Neuronal stem cell (in vitro differentiated cells): ENCODE measurements around the gene MAP3K20.

Source experiments
- DNase-seq: peaks from one replicate; pipeline ENCODE4 v3.0.0-alpha.2; 2013; ENCODE audit warnings: low spot score
- H2AFZ ChIP-seq: one replicate; pipeline ENCODE4 v1.6.1; 2013; ENCODE audit warnings: mild to moderate bottlenecking, low read length, inconsistent platforms
- H2AK5ac ChIP-seq: 2 replicates; pipeline ENCODE4 v1.6.1; 2013; ENCODE audit warnings: low read depth, mild to moderate bottlenecking, inconsistent platforms, low read length, moderate library complexity, mixed read lengths
- H2BK120ac ChIP-seq: 2 replicates; pipeline ENCODE4 v1.6.1; 2013; ENCODE audit warnings: low read depth, mild to moderate bottlenecking, inconsistent platforms, low read length, moderate library complexity, mixed read lengths
- H2BK12ac ChIP-seq: one replicate; pipeline ENCODE4 v1.6.1; 2013; ENCODE audit warnings: low read length, inconsistent platforms
- H2BK15ac ChIP-seq: 2 replicates; pipeline ENCODE4 v1.6.1; 2013; ENCODE audit warnings: mild to moderate bottlenecking, low read length, inconsistent platforms, mixed read lengths
- H2BK5ac ChIP-seq: one replicate; pipeline ENCODE4 v1.6.1; 2013; ENCODE audit warnings: inconsistent platforms, mild to moderate bottlenecking, low read length, moderate library complexity
- H3K14ac ChIP-seq: one replicate; pipeline ENCODE4 v1.6.1; 2013; ENCODE audit warnings: low read length, inconsistent platforms
- H3K18ac ChIP-seq: 2 replicates; pipeline ENCODE4 v1.6.1; 2013; ENCODE audit warnings: low read length, inconsistent platforms
- H3K23ac ChIP-seq: 2 replicates; pipeline ENCODE4 v1.6.1; 2013; ENCODE audit warnings: low read depth, mild to moderate bottlenecking, mixed read lengths, low read length, inconsistent platforms; ENCODE audit not compliant: poor library complexity
- H3K27ac ChIP-seq: replicated peaks from 3 replicates; pipeline ENCODE4 v1.5.1; 2013; ENCODE audit warnings: low read length, inconsistent platforms
- H3K27me3 ChIP-seq, 3 experiments: 2 replicates each; pipeline ENCODE4 v1.6.1; 2013; ENCODE audit warnings: low read length in 3 of 3, mild to moderate bottlenecking in 2 of 3, inconsistent platforms in 1 of 3, low read depth in 1 of 3, mixed read lengths in 1 of 3, moderate library complexity in 1 of 3; ENCODE audit not compliant: control insufficient read depth in 3 of 3, insufficient read depth in 3 of 3
- H3K36me3 ChIP-seq, 2 donors: replicated peaks in 1 of 2; 2 replicates each; pipeline ENCODE4 v1.6.1; 2013; ENCODE audit warnings: low read length in 2 of 2; ENCODE audit not compliant: control insufficient read depth in 2 of 2, insufficient read depth in 2 of 2
- H3K4ac ChIP-seq: 2 replicates; pipeline ENCODE4 v1.6.1; 2013; ENCODE audit warnings: inconsistent platforms, mild to moderate bottlenecking, low read length, moderate library complexity
- H3K4me1 ChIP-seq, 2 donors: 1 replicate in 1 of 2; 2 replicates in 1 of 2; pipeline ENCODE4 v1.6.1; 2013; ENCODE audit warnings: low read length in 2 of 2, low read depth in 1 of 2; ENCODE audit not compliant: control insufficient read depth in 2 of 2, insufficient read depth in 1 of 2
- H3K4me2 ChIP-seq: one replicate; pipeline ENCODE4 v1.6.1; 2013; ENCODE audit warnings: mild to moderate bottlenecking, low read length, inconsistent platforms; ENCODE audit not compliant: insufficient read depth, poor library complexity, severe bottlenecking
- H3K4me3 ChIP-seq, 2 donors: 2 replicates each; pipeline ENCODE4 v1.5.1; 2013; ENCODE audit warnings: low read length in 2 of 2, mild to moderate bottlenecking in 2 of 2, inconsistent platforms in 1 of 2, moderate library complexity in 1 of 2
- H3K79me1 ChIP-seq: one replicate; pipeline ENCODE4 v1.6.1; 2013; ENCODE audit warnings: low read depth, mild to moderate bottlenecking, inconsistent platforms, low read length, moderate library complexity
- H3K9ac ChIP-seq: one replicate; pipeline ENCODE4 v1.6.1; 2013; ENCODE audit warnings: mild to moderate bottlenecking, low read depth, low read length, inconsistent platforms; ENCODE audit not compliant: poor library complexity
- H3K9me3 ChIP-seq, 2 donors: replicated peaks in 1 of 2; 2 replicates each; pipeline versions ENCODE3 to v1.6.1; 2013; ENCODE audit warnings: low read length in 2 of 2, mild to moderate bottlenecking in 2 of 2, inconsistent platforms in 1 of 2, low read depth in 1 of 2, mixed read lengths in 1 of 2, moderate library complexity in 1 of 2; ENCODE audit not compliant: control insufficient read depth in 2 of 2, insufficient read depth in 1 of 2
- H4K8ac ChIP-seq: one replicate; pipeline ENCODE4 v1.6.1; 2013; ENCODE audit warnings: low read depth, mild to moderate bottlenecking, inconsistent platforms, low read length, moderate library complexity
- H4K91ac ChIP-seq: one replicate; pipeline ENCODE4 v1.6.1; 2013; ENCODE audit warnings: low read length, low read depth, mild to moderate bottlenecking, inconsistent platforms; ENCODE audit not compliant: poor library complexity
- WGBS, 2 donors: extraction: QIAGEN DNeasy Blood & Tissue Kit; methylation state at CpG; one replicate each; pipeline ENCODE4 v1.1.7; 2013; ENCODE audit warnings: missing lambda C conversion rate in 2 of 2, mixed read lengths in 1 of 2; ENCODE audit not compliant: insufficient read length in 2 of 2, insufficient replicate concordance in 1 of 2; ENCODE audit errors: extremely low coverage in 2 of 2; 5-methylcytosine and 5-hydroxymethylcytosine counted together

Gene MAP3K20

GRCh38 chr2:173196638-173197037 lies 121.0 kb downstream of the MAP3K20 start:
- Histone ChIP-seq H3K27ac (peak overlapping the region; percentile 19), H3K23ac (no peak overlapping the region), H2AK5ac (no peak overlapping the region), H2BK5ac (no peak overlapping the region), H3K36me3 (peaks cover 0 to 16% of the 10 kb centered on the region in 2 donors), H3K4me2 (no peak overlapping the region), H2BK12ac (no peak overlapping the region), H3K18ac (no peak overlapping the region), H3K4me3 (no peak overlapping the region), H4K8ac (no peak overlapping the region), H2BK120ac (no peak overlapping the region), H4K91ac (no peak overlapping the region), H3K14ac (no peak overlapping the region), H2AFZ (no peak overlapping the region), H3K79me1 (no peaks in the 10 kb centered on the region), H3K4me1 (peaks cover 6 to 15% of the 10 kb centered on the region in 2 donors), H3K27me3 (no peaks in the 10 kb centered on the region), H3K4ac (no peak overlapping the region), H2BK15ac (no peak overlapping the region), H3K9ac (no peak overlapping the region), H3K9me3 (no peaks in the 10 kb centered on the region)
- no peak for DNase-seq
- WGBS, 2 donors, result no CpG with 5 or more reads among the region's 4 CpGs

GRCh38 chr2:173198327-173198726 lies 122.7 kb downstream of the MAP3K20 start:
- H3K27me3 ChIP-seq, result no peaks in the 10 kb centered on the region
- H4K8ac ChIP-seq, result no peak overlapping the region
- DNase-seq, result no peak
- no peak overlapping the region for H3K18ac ChIP-seq
- no peak overlapping the region for H2AK5ac ChIP-seq
- H3K9me3 ChIP-seq, result no peaks in the 10 kb centered on the region
- no peaks in the 10 kb centered on the region for H3K79me1 ChIP-seq
- no peak overlapping the region for H2AFZ ChIP-seq
- H2BK12ac ChIP-seq, result no peak overlapping the region
- no peak overlapping the region for H3K4me2 ChIP-seq
- H3K4ac ChIP-seq, result no peak overlapping the region
- no peak overlapping the region for H3K4me3 ChIP-seq
- no peak overlapping the region for H2BK5ac ChIP-seq
- WGBS, 2 donors, result no CpG with 5 or more reads among the region's 7 CpGs
- H3K4me1 ChIP-seq, result peaks cover 6 to 15% of the 10 kb centered on the region in 2 donors
- no peak overlapping the region for H3K9ac ChIP-seq
- no peak overlapping the region for H4K91ac ChIP-seq
- H3K27ac ChIP-seq, result no peak overlapping the region
- no peak overlapping the region for H3K23ac ChIP-seq
- peaks cover 0 to 17% of the 10 kb centered on the region in 2 donors for H3K36me3 ChIP-seq
- H2BK120ac ChIP-seq, result no peak overlapping the region
- no peak overlapping the region for H3K14ac ChIP-seq
- no peak overlapping the region for H2BK15ac ChIP-seq

- Histone ChIP-seq H3K36me3 (peaks cover 0 to 21% of the 10 kb centered on the region in 2 donors), H2BK12ac (no peak overlapping the region), H3K4me1 (peaks cover 6 to 11% of the 10 kb centered on the region in 2 donors), H2AK5ac (no peak overlapping the region), H4K91ac (no peak overlapping the region), H3K27ac (no peak overlapping the region), H3K27me3 (no peaks in the 10 kb centered on the region), H2BK120ac (no peak overlapping the region), H3K9me3 (no peaks in the 10 kb centered on the region), H3K9ac (no peak overlapping the region), H2BK15ac (no peak overlapping the region), H3K23ac (no peak overlapping the region), H4K8ac (no peak overlapping the region), H3K18ac (no peak overlapping the region), H3K4me2 (no peak overlapping the region), H3K79me1 (no peaks in the 10 kb centered on the region), H2BK5ac (no peak overlapping the region), H2AFZ (no peak overlapping the region), H3K4me3 (no peak overlapping the region), H3K4ac (no peak overlapping the region), H3K14ac (no peak overlapping the region)
- WGBS, 2 donors, result no CpG with 5 or more reads among the region's 1 CpG
- DNase-seq, result no peak
These were observed 123.6 kb downstream of the MAP3K20 start for GRCh38 chr2:173199294-173199693.

GRCh38 chr2:173202570-173202969 lies 126.9 kb downstream of the MAP3K20 start:
- Histone ChIP-seq H3K14ac (no peak overlapping the region), H3K9me3 (peaks cover 0 to 2% of the 10 kb centered on the region in 2 donors), H3K27ac (no peak overlapping the region), H4K8ac (no peak overlapping the region), H2BK5ac (no peak overlapping the region), H3K4ac (no peak overlapping the region), H2BK15ac (no peak overlapping the region), H3K9ac (no peak overlapping the region), H3K27me3 (no peaks in the 10 kb centered on the region), H3K79me1 (no peaks in the 10 kb centered on the region), H3K4me3 (no peak overlapping the region), H3K23ac (no peak overlapping the region), H3K4me2 (no peak overlapping the region), H3K18ac (no peak overlapping the region), H2AK5ac (no peak overlapping the region), H2BK120ac (no peak overlapping the region), H3K36me3 (peaks cover 0 to 22% of the 10 kb centered on the region in 2 donors), H3K4me1 (no peaks in the 10 kb centered on the region), H2AFZ (no peak overlapping the region), H2BK12ac (no peak overlapping the region), H4K91ac (no peak overlapping the region)
- no CpG with 5 or more reads among the region's 2 CpGs for WGBS, 2 donors
- DNase-seq, result no peak
